ENCODE results near the gene TCF12.

Gene TCF12

GRCh38 chr15:57134071-57134605, 215.7 kb downstream of the TCF12 start:
- in situ Hi-C loops (cut with HindIII; ENCODE audit: low sequenced_read_pairs): loop anchor here (25.0 kb wide), 1 partner anchor 378 kb away; no protein-coding TSS in a partner anchor
- TF ChIP-seq, protein P1, sequence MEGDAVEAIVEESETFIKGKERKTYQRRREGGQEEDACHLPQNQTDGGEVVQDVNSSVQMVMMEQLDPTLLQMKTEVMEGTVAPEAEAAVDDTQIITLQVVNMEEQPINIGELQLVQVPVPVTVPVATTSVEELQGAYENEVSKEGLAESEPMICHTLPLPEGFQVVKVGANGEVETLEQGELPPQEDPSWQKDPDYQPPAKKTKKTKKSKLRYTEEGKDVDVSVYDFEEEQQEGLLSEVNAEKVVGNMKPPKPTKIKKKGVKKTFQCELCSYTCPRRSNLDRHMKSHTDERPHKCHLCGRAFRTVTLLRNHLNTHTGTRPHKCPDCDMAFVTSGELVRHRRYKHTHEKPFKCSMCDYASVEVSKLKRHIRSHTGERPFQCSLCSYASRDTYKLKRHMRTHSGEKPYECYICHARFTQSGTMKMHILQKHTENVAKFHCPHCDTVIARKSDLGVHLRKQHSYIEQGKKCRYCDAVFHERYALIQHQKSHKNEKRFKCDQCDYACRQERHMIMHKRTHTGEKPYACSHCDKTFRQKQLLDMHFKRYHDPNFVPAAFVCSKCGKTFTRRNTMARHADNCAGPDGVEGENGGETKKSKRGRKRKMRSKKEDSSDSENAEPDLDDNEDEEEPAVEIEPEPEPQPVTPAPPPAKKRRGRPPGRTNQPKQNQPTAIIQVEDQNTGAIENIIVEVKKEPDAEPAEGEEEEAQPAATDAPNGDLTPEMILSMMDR (IDR thresholded peaks at IDR 0.05; ENCODE audit: low read depth, low read length, missing control alignments): no peak
- DNase-seq (ENCODE audit: low read depth): no peak
- H3K4me3 ChIP-seq (ENCODE audit: low read depth, low read length): no peak overlapping the region

DNA sequence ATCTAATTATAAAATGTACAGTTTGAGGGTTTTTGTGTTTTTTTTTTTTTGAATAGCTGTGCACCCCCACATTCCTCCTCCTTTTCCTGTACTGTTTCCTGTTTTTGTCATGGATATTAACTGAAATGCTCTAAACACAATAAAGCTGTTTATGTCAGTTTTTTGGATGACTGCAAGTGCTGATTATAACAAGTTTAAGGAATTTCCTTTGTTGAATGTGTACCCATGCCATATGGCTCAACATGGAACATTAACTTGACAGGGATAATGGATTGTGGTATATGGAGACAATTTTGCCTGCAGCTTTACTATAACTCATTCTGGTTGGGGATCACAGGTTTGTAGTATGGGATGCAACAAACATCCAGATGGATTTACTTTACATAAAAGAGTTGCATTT, 216.4 kb downstream of the TCF12 start:
- TF ChIP-seq, protein P1 (IDR thresholded peaks at IDR 0.05; ENCODE audit: low read depth, low read length, missing control alignments): no peak
- no peak for DNase-seq (ENCODE audit: low read depth)
- in situ Hi-C loops (cut with HindIII; ENCODE audit: low sequenced_read_pairs): loop anchor here (25.0 kb wide), 1 partner anchor 377 kb away; no protein-coding TSS in a partner anchor
- H3K4me3 ChIP-seq (ENCODE audit: low read depth, low read length): no peak overlapping the region

DNA sequence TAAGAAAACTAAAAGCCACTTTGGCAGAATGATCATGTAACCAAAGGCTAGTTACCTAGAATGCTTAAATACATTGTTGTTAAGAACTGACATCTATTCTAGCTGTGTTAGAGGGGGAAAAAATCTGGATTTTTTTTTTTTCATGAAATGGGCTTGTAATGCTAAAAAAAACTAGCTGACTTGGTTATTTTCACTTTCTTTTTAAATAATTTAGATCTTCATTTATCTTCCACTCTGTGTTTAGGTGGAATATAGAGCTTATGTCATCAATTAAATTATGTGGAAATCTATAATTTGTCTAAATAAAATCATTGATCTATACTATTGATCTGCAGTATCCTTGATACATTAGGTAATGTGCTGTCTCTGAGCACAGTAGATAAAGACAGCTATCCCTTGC, 217.4 kb downstream of the TCF12 start:
- no peak for DNase-seq (ENCODE audit: low read depth)
- TF ChIP-seq, protein P1 (IDR thresholded peaks at IDR 0.05; ENCODE audit: low read depth, low read length, missing control alignments): no peak
- no peak overlapping the region for H3K4me3 ChIP-seq (ENCODE audit: low read depth, low read length)
- in situ Hi-C loops (cut with HindIII; ENCODE audit: low sequenced_read_pairs): loop anchor here (25.0 kb wide), 1 partner anchor 377 kb away; no protein-coding TSS in a partner anchor

DNA sequence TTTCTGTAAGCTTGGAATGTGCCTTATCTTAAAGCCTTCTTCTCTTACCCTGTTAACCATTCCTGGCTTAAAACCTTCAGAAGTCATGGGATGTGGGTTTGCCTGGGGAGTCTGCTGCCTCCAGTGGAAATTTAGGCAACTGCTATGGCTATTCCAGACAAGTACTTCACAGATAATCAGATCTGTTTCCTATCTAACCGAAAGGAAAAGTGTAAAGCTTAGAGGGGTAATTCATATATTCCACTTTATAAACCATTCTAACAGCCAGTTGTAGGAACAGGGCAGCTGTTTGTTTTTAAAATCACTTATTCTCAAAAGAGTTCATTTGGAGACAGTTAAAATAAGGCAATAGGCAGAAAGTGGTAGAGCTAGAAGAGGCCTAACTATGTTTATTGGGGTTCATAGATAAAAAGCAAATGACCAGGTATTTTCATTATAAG, 219.9 kb downstream of the TCF12 start:
- peak; percentile 53 for DNase-seq (ENCODE audit: low read depth)
- in situ Hi-C loops (cut with HindIII; ENCODE audit: low sequenced_read_pairs): loop anchor here (25.0 kb wide), 1 partner anchor 374 kb away; no protein-coding TSS in a partner anchor
- TF ChIP-seq, protein P1 (IDR thresholded peaks at IDR 0.05; ENCODE audit: low read depth, low read length, missing control alignments): peak; percentile 92
- H3K4me3 ChIP-seq (ENCODE audit: low read depth, low read length): no peak overlapping the region

GRCh38 chr15:57143511-57144078, 225.2 kb downstream of the TCF12 start:
- TF ChIP-seq, protein P1 (IDR thresholded peaks at IDR 0.05; ENCODE audit: low read depth, low read length, missing control alignments): no peak
- no peak overlapping the region for H3K4me3 ChIP-seq (ENCODE audit: low read depth, low read length)
- in situ Hi-C loops (cut with HindIII; ENCODE audit: low sequenced_read_pairs): loop anchor here (10.0 to 25.0 kb wide), 2 partner anchors 369 to 649 kb away; no protein-coding TSS in a partner anchor
- no peak for DNase-seq (ENCODE audit: low read depth)

- TF ChIP-seq, protein P1 (IDR thresholded peaks at IDR 0.05; ENCODE audit: low read depth, low read length, missing control alignments): no peak
- no peak overlapping the region for H3K4me3 ChIP-seq (ENCODE audit: low read depth, low read length)
- no peak for DNase-seq (ENCODE audit: low read depth)
- in situ Hi-C loops (cut with HindIII; ENCODE audit: low sequenced_read_pairs): loop anchor here (10.0 to 25.0 kb wide), 2 partner anchors 368 to 650 kb away; no protein-coding TSS in a partner anchor
Measured at GRCh38 chr15:57144448-57144847, 226.0 kb downstream of the TCF12 start.

Data from astrocyte of the cerebellum (primary cell).